Progenitor cell of endocrine pancreas (in vitro differentiated cells): Measurements from ENCODE around the gene KDM4B. TPM values are rescaled to one million over a fixed set of nuclear protein-coding genes. Genes with fewer than 3 reads are reported as not detected.
A peak's percentile ranks its signal among the peaks of the same experiment; 100 is the strongest.

Experiments used
- DNase-seq: peaks from one replicate; pipeline ENCODE4 v3.0.0; 2021; ENCODE audit warnings: low spot score; ENCODE audit not compliant: unreplicated experiment
- H3K27ac Mint-ChIP-seq: 2 replicates; pipeline ENCODE4 v1.8.0; 2021; ENCODE audit warnings: mild to moderate bottlenecking, moderate library complexity, mixed read lengths
- H3K27me3 Mint-ChIP-seq: 2 replicates; pipeline ENCODE4 v1.8.0; 2021; ENCODE audit warnings: mixed read lengths
- H3K36me3 Mint-ChIP-seq: 2 replicates; pipeline ENCODE4 v1.8.0; 2022; ENCODE audit warnings: mixed read lengths; ENCODE audit not compliant: insufficient read depth
- H3K4me1 Mint-ChIP-seq: 2 replicates; pipeline ENCODE4 v1.8.0; 2021; ENCODE audit warnings: low read depth, mixed read lengths
- H3K4me3 Mint-ChIP-seq: 2 replicates; pipeline ENCODE4 v1.8.0; 2021; ENCODE audit warnings: low read depth, mild to moderate bottlenecking, moderate library complexity, mixed read lengths
- H3K9me3 Mint-ChIP-seq: 2 replicates; pipeline ENCODE4 v1.8.0; 2021; ENCODE audit warnings: low read depth, mixed read lengths
- CTCF ChIP-seq: fragments of 200-600 bp; sonication (generic); IDR thresholded peaks from one replicate; pipeline ENCODE4 v1.5.0; 2021; ENCODE audit warnings: antibody characterized with exemption, mild to moderate bottlenecking; ENCODE audit not compliant: unreplicated experiment
- total RNA-seq: library from RNA; stranded (reverse); gene quantifications from 2 replicates; pipeline ENCODE4 v1.2.1, GENCODE V29; 2021

KDM4B gene
- total RNA-seq, 1 donor from 2014 or later = 59.6 TPM

GRCh38 chr19:5030822-5031221 is 61.9 kb downstream of the KDM4B start:
- no peak for TF ChIP-seq CTCF
- Mint-ChIP-seq H3K4me1 (no peaks in the 10 kb centered on the region), H3K36me3 (peaks cover 6% of the 10 kb centered on the region), H3K9me3 (no peaks in the 10 kb centered on the region), H3K27me3 (no peaks in the 10 kb centered on the region), H3K4me3 (no peak overlapping the region), H3K27ac (no peak overlapping the region)
- DNase-seq = no peak

- Mint-ChIP-seq H3K4me3 (no peak overlapping the region), H3K27ac (no peak overlapping the region), H3K4me1 (no peaks in the 10 kb centered on the region), H3K36me3 (peaks cover 6% of the 10 kb centered on the region), H3K27me3 (no peaks in the 10 kb centered on the region), H3K9me3 (no peaks in the 10 kb centered on the region)
- peak; percentile 90 for DNase-seq
- peak; percentile 96 for TF ChIP-seq CTCF
These were observed 62.6 kb downstream of the KDM4B start for GRCh38 chr19:5031231-5032100.

- Mint-ChIP-seq H3K27me3 (no peaks in the 10 kb centered on the region), H3K4me1 (no peaks in the 10 kb centered on the region), H3K9me3 (no peaks in the 10 kb centered on the region), H3K4me3 (no peak overlapping the region), H3K36me3 (peaks cover 6% of the 10 kb centered on the region), H3K27ac (no peak overlapping the region)
- DNase-seq = no peak
- TF ChIP-seq CTCF = no peak
These were observed 63.4 kb downstream of the KDM4B start for GRCh38 chr19:5032101-5032967.

GRCh38 chr19:5035105-5035761 is 66.3 kb downstream of the KDM4B start:
- Mint-ChIP-seq H3K36me3 (peaks cover 6% of the 10 kb centered on the region), H3K9me3 (no peaks in the 10 kb centered on the region), H3K27me3 (no peaks in the 10 kb centered on the region), H3K4me3 (no peak overlapping the region), H3K4me1 (no peaks in the 10 kb centered on the region), H3K27ac (no peak overlapping the region)
- DNase-seq = no peak
- no peak for TF ChIP-seq CTCF
